Measurements from ENCODE around the gene CNMD.
A peak's percentile ranks its signal among the peaks of the same experiment; 100 is the strongest.

CNMD gene

DNA sequence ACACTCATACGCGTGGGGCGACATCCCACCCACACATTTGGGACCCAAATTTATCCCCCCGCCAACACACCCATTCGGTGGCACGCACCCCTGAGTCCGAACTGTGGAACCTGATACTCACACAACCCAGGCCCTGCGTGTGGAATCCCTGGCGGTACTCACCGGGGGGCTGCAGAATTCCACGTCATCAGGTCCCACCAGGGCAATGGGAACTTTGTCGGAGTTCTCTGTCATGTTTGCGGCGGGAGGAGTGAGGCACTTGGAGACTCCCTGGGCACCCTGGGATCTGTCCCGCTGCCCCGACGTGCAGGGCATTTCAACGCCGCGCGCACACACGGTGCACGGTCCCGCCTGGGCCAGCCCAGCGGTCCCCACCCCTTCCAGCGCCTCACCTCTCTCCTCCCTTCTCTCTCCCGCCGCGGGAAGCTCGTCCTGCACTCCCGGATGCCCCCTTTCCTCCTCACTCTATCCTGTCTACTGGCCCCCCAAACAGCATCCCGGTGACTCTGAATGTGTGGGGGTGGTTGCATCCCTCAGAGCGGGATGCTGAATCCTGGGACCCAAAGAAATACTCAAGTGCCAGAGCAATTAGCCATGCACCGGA, at the start of gene CNMD:
CNMD (minus strand) TSS at position 353 of the 604 bp plus-strand sequence; CDS start at position 234, 119 bp downstream.
- no peak for DNase-seq (ENCODE audit: low spot score)

DNA sequence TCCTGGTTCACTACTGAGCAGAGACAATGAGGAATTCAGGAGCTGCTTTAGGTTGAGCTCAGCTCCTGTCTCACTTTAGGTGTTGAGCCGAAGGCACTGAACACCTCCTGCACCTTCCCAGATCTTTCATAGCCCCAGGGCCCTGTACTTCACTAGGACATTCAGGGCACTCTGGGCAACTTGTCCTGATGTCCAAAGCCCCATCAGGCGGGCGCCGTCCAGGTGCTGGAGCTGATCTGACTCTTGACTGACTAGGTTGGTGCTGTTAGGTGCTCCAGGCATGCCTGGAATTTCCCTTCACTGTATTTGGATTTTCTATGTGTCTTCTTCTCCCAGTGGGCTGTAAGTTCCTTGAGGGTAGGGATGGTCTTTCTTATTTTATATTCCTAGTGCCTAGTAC, 48.4 kb upstream of the CNMD start:
- no peak for DNase-seq (ENCODE audit: low spot score)

DNA sequence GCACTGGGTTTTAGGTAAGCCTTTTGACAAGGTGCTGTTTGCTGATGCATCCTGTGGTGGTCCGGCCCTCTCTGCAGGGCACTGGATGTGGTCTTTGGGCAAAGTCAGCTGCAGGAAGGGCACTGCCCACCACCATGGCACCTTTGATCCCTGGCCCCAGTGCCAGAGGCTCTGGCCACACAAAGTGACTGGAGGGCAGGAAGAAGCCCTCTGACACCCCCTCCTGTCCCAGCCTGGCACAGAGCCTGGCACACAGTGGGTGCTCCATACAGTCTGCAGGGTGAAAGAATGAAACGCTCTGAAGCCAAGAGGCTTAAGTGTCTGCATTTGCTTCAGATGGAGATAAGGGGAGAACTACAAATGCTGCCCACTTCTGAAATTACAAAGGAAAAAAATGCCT, 47.6 kb upstream of the CNMD start:
- no peak for DNase-seq (ENCODE audit: low spot score)

DNA sequence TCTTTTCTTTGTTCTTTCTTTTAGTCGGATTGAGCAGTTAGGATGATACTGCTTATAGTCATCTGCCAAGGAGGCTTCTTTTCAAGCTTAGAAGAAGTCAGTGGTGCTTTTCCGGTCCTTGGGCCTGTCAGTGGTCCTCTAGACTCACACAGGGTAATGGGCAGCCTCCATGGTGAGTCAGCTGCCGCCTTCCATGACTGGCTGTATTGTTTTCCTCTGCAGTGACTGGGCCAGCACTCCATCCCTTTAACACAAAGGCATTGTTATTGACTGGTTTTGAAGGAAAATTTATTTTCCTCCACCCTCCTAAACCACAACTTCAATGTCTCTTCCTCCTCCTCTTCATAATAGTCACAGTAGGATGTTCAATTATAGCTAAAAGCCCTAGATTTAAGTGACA, 47.1 kb upstream of the CNMD start:
- no peak for DNase-seq (ENCODE audit: low spot score)

DNA sequence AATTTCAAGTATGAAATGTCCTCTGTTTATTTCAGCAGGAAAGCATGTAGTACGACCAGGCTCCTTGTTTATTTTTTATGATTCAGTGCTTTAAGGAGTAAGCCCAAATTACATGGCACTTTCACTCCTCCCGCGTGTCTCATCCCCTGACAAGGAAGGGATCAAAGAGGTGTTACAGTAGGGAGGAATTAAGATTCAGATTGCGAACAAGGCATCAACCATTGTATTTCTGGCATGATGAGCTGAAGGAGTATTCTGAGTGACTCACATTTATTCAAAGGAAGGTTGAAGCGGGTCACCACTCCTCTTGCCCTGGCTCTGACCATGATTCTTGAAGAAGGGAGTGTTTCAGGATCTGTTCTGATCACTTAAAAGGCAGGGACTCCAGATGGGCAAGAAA, 46.1 kb upstream of the CNMD start:
- no peak for DNase-seq (ENCODE audit: low spot score)

GRCh38 chr13:52784591-52785340, 45.1 kb upstream of the CNMD start:
- DNase-seq (ENCODE audit: low spot score) = no peak

GRCh38 chr13:52783943-52784342, 44.3 kb upstream of the CNMD start:
- no peak for DNase-seq (ENCODE audit: low spot score)

DNA sequence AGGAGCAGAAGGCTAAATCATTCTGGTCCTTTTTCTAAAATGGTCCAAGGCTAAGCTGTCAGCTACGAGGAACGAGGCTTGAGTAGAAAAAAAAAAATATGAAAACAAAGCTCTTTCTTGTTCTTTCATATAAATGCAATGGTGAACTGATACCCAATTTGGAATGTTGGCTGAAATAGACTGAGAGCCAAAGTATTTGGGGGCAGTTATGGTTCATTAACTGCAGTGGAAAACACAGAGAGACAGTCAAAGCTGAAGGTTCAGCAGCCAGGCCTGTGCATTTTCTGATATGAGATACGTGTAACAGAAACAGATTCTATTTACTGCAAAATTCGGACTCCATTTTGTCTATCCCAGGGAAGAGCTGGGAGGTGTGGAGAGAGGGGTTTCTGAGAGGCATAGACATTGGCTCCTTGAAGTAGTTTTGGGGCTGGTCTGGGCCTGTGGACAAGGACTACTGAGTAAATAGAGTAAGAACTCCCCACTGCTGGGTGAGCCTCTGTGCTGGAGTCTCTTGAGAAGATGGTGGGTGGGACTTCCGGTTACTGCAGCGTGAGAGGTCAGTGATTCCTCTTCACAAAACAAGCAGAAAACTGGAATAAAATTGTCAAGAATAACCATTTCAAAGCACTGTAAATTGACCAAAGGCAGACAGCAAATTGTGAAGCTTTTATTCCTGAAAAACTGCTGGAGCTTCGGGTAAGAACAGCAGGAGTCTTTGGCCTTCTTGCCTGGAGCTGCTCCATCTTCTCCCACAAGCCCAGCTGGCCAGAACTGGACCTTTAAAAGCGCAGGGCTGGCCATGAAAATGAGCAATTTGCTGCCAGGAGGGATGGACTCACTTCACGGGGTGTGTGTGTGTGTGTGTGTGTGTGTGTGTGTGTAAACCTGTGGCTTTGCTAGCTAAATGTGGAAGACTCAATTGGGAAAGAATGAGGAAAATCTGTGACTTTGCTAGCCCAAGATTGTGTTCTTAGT, 43.1 kb upstream of the CNMD start:
- DNase-seq (ENCODE audit: low spot score) = peak; percentile 21

- no peak for DNase-seq (ENCODE audit: low spot score)
Measured at GRCh38 chr13:52780611-52781010, 41.0 kb upstream of the CNMD start.

DNA sequence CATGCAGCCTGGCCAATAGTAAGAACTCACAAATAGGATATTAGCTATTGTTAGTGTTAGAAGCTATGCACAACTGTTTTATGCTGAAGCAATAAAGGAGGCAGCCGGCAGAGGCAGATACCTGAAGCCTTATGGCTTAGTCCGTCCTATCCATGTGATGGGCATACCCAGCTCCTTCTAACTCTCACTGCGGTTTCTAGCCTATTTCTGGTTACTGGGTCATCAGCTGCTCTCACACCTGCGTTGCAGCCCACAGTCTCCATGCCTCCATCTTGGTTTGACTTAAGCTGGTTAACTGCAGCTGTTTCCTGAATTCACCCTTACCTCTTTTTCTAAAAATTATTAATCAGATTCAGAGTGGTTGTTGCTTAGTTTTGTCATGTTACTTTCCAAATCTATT, 40.5 kb upstream of the CNMD start:
- DNase-seq (ENCODE audit: low spot score) = no peak

DNA sequence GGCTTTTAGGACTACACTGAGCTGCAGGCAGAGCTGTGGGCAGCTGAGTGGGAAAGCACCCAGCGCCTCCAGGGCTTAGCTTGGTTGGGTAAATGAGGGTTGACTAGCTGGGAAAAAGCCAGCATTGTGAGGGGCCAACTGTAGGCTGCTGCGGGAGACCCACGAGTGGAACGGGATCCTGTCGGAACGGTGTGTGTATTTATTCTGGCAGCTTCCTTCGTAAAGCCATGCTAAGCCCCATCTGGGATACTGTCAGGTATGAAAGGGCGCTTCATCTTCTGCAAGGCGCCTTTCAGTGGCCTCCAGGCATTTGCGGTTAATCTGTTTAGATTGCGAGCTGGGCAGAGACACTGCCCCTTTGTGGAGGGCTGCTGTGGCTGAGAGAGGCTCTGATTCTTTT, 39.5 kb upstream of the CNMD start:
- no peak for DNase-seq (ENCODE audit: low spot score)

GRCh38 chr13:52776726-52777125, 37.1 kb upstream of the CNMD start:
- DNase-seq (ENCODE audit: low spot score) = no peak

- DNase-seq (ENCODE audit: low spot score) = no peak
Measured at GRCh38 chr13:52775511-52775910, 35.9 kb upstream of the CNMD start.

DNA sequence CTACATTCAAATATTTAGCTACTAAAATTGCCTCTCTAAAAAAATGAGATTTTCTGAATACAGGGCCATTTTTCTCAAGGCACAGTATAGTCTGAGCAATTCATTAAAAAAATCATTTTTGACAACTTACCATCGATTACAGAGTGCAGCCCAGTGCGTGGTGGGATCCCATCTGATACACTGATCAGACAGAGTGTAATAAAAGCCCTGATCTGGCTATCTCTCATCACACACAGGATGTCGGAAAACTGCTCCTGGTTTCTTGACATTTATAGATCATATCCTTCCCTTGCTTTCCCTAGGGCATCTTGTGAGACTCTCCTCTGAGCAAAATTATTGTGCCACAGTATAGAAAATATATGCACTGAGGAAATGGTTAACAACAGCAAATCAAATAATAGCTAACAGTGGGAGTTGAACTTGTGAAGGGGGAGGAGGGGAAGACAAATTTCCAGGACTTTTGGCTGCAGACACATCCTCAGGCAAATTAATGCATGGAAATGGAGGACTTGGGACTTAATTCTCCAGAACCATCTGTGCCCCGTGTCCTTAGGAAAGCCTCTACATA, 28.4 kb upstream of the CNMD start:
- DNase-seq (ENCODE audit: low spot score) = no peak

GRCh38 chr13:52765611-52766390, 26.2 kb upstream of the CNMD start:
- DNase-seq (ENCODE audit: low spot score) = no peak

- DNase-seq (ENCODE audit: low spot score) = no peak
Measured at GRCh38 chr13:52760077-52760476, 20.5 kb upstream of the CNMD start.

DNA sequence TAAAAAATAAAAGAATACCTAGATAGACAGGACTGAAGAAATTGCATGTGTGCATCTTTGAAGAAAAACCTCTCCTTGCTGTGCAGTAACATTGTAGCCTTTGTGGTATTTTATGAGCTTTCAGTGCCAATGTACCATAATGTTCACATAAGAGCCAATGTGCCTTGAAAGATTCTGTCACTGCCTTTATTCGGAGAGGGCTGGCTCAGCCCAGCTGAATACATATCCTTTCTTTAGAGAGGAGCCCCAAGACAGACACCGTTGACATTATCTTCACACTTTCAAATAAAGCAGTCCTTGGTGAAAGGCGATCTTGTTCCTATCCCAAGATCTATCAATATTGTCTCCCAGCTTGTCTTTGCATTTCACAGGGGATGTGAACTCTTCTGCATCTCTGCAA, 18.5 kb upstream of the CNMD start:
- no peak for DNase-seq (ENCODE audit: low spot score)

- no peak for DNase-seq (ENCODE audit: low spot score)
Measured at GRCh38 chr13:52751196-52751595, 11.6 kb upstream of the CNMD start.

GRCh38 chr13:52750713-52751112, 11.1 kb upstream of the CNMD start:
- DNase-seq (ENCODE audit: low spot score) = no peak

- DNase-seq (ENCODE audit: low spot score) = no peak
Measured at GRCh38 chr13:52749419-52749818, 9.8 kb upstream of the CNMD start.

DNA sequence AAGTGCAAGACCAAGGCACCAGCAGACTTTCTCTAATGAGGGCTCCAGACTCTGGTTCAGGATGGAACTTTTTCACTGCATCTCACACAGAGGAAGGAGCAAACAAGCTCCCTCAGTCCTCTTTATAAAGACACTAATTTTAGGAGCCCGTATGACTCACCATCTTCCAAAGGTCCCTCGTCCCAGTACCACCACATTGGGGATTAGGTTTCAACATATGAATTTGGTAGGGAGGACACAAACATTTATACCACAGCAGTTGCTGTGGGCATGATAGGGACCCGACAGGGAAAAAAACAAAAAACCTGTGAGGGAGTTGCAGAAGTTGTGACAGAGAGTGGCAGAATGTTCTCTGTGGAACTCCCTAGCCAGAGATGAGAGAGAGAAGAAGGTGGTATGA, 6.5 kb upstream of the CNMD start:
- DNase-seq (ENCODE audit: low spot score) = no peak
